SU-DHL-6 (cell line): ENCODE data around the gene GRAMD4.

Experiments used
- EZH2phosphoT487 ChIP-seq: fragments of 200-600 bp; sonication (generic), shearing (Covaris generic); conservative IDR thresholded peaks from 2 replicates; pipeline ENCODE4 v1.6.1; 2018; ENCODE audit warnings: mild to moderate bottlenecking, antibody characterized with exemption, low read length, moderate library complexity, mixed read lengths
- TF ChIP-seq, protein P1 (sequence below): fragments of 200-600 bp; sonication (generic); IDR thresholded peaks from one replicate; pipeline ENCODE4 v1.5.1; 2017; ENCODE audit warnings: antibody characterized with exemption, mild to moderate bottlenecking, low read length, moderate library complexity; ENCODE audit not compliant: insufficient read depth, poor library complexity, severe bottlenecking

DNA sequence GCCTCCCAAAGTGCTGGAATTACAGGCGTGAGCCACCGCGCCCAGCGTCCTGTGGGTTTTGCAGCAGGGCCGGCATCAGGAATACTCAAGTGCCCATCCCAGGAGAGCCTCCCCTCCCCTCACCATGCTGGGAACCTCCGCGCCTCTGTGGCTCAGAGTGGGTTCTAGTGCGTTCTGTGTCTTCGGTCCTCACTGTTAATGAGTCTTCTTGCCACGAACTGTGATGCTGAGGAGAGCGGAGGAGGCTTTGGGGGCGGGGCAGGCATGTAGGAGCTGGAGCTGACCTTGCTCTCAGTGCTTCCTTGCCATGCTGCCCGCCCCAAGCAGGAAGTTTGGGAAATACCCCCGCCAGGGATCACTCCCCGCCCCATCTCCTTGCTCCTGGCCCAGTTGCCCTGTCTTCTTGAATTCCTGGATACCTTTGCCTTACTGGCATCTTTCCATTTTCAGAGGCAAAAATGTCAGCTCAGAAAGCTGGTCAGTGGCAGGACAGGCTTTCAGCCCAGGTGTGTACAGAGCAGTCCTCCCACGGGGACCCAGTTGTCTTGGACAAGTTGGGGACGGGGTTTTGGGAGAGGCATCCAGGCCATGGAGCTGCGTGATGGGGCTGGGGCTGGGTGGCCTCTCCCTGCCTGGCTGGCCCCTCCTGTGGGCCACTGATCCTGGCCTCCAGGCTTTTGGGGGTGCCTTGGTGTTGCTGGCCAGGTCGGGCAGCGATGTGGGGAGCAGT lies 5.1 kb downstream of the GRAMD4 start:
- TF ChIP-seq, protein P1, sequence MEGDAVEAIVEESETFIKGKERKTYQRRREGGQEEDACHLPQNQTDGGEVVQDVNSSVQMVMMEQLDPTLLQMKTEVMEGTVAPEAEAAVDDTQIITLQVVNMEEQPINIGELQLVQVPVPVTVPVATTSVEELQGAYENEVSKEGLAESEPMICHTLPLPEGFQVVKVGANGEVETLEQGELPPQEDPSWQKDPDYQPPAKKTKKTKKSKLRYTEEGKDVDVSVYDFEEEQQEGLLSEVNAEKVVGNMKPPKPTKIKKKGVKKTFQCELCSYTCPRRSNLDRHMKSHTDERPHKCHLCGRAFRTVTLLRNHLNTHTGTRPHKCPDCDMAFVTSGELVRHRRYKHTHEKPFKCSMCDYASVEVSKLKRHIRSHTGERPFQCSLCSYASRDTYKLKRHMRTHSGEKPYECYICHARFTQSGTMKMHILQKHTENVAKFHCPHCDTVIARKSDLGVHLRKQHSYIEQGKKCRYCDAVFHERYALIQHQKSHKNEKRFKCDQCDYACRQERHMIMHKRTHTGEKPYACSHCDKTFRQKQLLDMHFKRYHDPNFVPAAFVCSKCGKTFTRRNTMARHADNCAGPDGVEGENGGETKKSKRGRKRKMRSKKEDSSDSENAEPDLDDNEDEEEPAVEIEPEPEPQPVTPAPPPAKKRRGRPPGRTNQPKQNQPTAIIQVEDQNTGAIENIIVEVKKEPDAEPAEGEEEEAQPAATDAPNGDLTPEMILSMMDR = no peak
- TF ChIP-seq EZH2phosphoT487 = no peak
